Nephron (organoid): ENCODE measurements around the gene GATAD1.

Experiments
- H3K27ac Mint-ChIP-seq, 3 experiments: 2 replicates each; pipeline ENCODE4 v1.8.0; 2020; ENCODE audit warnings: mixed read lengths in 3 of 3, mild to moderate bottlenecking in 2 of 3, moderate library complexity in 1 of 3
- H3K27me3 Mint-ChIP-seq: 2 replicates; pipeline ENCODE4 v1.8.0; 2021; ENCODE audit warnings: low read depth, mild to moderate bottlenecking, moderate library complexity, mixed read lengths
- H3K36me3 Mint-ChIP-seq: 2 replicates; pipeline ENCODE4 v1.8.0; 2020; ENCODE audit warnings: low read depth, mixed read lengths
- H3K4me1 Mint-ChIP-seq: 2 replicates; pipeline ENCODE4 v1.8.0; 2020; ENCODE audit warnings: mixed read lengths
- H3K4me3 Mint-ChIP-seq, 3 experiments: 2 replicates each; pipeline ENCODE4 v1.8.0; 2020; ENCODE audit warnings: mild to moderate bottlenecking in 3 of 3, mixed read lengths in 3 of 3, moderate library complexity in 2 of 3
- H3K9me3 Mint-ChIP-seq: 2 replicates; pipeline ENCODE4 v1.8.0; 2020; ENCODE audit warnings: mixed read lengths
- TF ChIP-seq, protein P1 (sequence below), 3 experiments: fragments of 200-600 bp; sonication (generic); IDR thresholded peaks; one replicate each; pipeline ENCODE4 v1.5.0; 2021; ENCODE audit warnings: antibody characterized with exemption in 3 of 3; ENCODE audit not compliant: unreplicated experiment in 3 of 3

GATAD1 gene

DNA sequence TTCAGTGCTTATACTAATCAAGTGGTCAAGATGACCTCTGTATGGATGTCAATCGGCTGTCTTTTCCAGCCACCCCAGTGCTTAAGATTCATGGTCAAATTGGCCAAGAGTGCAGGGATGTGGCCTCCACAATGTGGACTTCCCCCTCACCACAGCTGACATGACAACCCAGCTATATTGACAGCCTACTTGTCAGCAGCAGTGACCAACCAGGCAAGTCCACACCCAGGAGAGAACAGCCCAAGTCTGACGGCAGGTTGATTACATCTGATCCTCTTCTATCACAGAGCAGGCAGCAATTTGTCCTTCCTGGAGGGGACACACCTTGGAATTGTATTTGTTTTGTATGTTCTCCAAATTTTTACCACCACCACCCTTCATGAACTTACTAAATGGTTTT, 38.7 kb downstream of the GATAD1 start:
- Mint-ChIP-seq H3K27me3 (no peaks in the 10 kb centered on the region), H3K4me3 (no peak overlapping the region), H3K27ac (no peak overlapping the region), H3K4me1 (no peaks in the 10 kb centered on the region), H3K36me3 (peaks cover 29% of the 10 kb centered on the region), H3K9me3 (no peaks in the 10 kb centered on the region)
- TF ChIP-seq, protein P1, sequence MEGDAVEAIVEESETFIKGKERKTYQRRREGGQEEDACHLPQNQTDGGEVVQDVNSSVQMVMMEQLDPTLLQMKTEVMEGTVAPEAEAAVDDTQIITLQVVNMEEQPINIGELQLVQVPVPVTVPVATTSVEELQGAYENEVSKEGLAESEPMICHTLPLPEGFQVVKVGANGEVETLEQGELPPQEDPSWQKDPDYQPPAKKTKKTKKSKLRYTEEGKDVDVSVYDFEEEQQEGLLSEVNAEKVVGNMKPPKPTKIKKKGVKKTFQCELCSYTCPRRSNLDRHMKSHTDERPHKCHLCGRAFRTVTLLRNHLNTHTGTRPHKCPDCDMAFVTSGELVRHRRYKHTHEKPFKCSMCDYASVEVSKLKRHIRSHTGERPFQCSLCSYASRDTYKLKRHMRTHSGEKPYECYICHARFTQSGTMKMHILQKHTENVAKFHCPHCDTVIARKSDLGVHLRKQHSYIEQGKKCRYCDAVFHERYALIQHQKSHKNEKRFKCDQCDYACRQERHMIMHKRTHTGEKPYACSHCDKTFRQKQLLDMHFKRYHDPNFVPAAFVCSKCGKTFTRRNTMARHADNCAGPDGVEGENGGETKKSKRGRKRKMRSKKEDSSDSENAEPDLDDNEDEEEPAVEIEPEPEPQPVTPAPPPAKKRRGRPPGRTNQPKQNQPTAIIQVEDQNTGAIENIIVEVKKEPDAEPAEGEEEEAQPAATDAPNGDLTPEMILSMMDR (IDR thresholded peaks at IDR 0.05; ENCODE audit: unreplicated experiment in 3 of 3), result no peak

DNA sequence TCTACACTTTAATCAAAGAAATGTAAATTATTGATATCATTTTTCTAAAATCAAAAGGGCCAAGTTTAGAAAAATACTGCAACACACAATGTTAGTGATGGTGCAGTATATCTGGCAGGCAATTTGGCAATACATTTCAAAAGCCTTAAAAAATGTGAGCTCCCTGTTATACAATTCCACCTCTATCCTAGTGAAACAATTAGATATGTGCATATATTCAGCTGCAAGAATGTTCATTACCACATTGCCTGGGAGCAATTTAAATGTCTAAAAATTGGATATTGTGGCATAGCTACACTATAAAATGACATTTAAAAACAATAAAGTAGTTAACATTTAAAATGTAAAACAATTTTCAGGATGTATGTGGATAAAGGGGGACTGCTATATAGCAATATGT, 40.5 kb downstream of the GATAD1 start:
- TF ChIP-seq, protein P1 (IDR thresholded peaks at IDR 0.05; ENCODE audit: unreplicated experiment in 3 of 3), result no peak
- peaks cover 42% of the 10 kb centered on the region for H3K36me3 Mint-ChIP-seq
- H3K4me1 Mint-ChIP-seq, result no peaks in the 10 kb centered on the region
- no peaks in the 10 kb centered on the region for H3K27me3 Mint-ChIP-seq
- H3K4me3 Mint-ChIP-seq, result no peak overlapping the region
- H3K9me3 Mint-ChIP-seq, result no peaks in the 10 kb centered on the region
- H3K27ac Mint-ChIP-seq, result no peak overlapping the region

DNA sequence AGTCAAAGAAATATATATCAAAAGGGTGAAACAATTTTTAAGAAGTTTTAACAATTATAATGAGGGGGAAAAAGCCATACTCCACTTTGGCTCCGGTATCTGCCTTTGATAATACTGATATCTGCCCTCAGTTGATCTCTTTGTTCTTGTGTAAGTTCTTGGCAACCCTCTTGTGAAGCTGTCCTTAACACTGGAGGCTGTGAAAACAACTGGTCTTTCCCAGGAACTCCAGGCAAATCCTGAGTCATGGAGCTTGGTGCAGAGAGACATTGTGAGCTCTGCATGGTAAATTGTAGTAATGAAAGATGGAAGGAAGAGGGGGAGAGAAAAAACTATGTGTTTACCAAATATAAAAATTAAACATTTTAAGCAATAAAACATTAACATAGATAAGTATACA, 42.4 kb downstream of the GATAD1 start:
- H3K27ac Mint-ChIP-seq, result no peak overlapping the region
- no peaks in the 10 kb centered on the region for H3K4me1 Mint-ChIP-seq
- no peaks in the 10 kb centered on the region for H3K9me3 Mint-ChIP-seq
- H3K27me3 Mint-ChIP-seq, result no peaks in the 10 kb centered on the region
- TF ChIP-seq, protein P1 (IDR thresholded peaks at IDR 0.05; ENCODE audit: unreplicated experiment in 3 of 3), result no peak
- H3K36me3 Mint-ChIP-seq, result peaks cover 49% of the 10 kb centered on the region
- H3K4me3 Mint-ChIP-seq, result no peak overlapping the region

DNA sequence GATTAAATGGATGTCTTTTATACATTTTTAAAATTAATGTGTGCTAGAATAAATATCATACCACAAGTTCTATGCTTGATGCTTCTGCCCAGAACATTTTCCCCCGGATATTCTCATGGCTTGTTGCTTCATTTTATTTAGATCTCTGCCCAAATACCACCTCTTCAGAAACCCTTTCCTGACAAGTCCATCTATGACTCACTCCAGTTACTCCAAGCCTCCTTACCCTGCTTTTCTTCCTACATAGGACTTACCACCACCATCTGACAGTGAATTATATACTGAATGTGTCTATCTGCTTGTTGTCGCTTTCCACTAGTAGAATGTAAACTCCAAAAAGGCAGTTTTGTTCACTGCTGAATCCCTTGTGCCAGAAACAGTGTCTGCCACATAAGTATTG, 49.6 kb downstream of the GATAD1 start:
- TF ChIP-seq, protein P1 (IDR thresholded peaks at IDR 0.05; ENCODE audit: unreplicated experiment in 3 of 3), result no peak
- H3K9me3 Mint-ChIP-seq, result no peaks in the 10 kb centered on the region
- H3K27me3 Mint-ChIP-seq, result no peaks in the 10 kb centered on the region
- H3K4me1 Mint-ChIP-seq, result no peaks in the 10 kb centered on the region
- no peak overlapping the region for H3K27ac Mint-ChIP-seq
- H3K4me3 Mint-ChIP-seq, result no peak overlapping the region
- H3K36me3 Mint-ChIP-seq, result peaks cover 51% of the 10 kb centered on the region

DNA sequence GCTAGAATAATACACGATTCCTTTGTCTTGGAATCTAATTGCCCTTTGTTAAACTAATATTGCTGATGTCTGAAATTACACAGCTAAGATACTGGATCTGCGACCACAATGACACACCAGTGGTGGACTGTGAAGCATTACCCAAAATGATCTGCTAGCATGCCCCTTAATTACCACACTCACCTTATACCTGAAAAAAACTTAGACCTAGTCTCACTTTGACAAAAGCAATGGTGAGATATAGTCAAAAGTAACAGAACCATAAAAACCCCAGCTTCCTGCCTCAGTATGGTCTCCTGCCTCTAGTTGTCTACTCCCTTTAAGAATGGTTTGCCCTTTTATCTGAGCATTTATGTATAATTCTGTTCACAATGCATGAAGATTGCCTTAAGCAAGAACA, 51.3 kb downstream of the GATAD1 start:
- TF ChIP-seq, protein P1 (IDR thresholded peaks at IDR 0.05; ENCODE audit: unreplicated experiment in 3 of 3), result no peak
- Mint-ChIP-seq H3K4me1 (no peaks in the 10 kb centered on the region), H3K9me3 (no peaks in the 10 kb centered on the region), H3K4me3 (no peak overlapping the region), H3K36me3 (peaks cover 52% of the 10 kb centered on the region), H3K27me3 (no peaks in the 10 kb centered on the region), H3K27ac (no peak overlapping the region)

DNA sequence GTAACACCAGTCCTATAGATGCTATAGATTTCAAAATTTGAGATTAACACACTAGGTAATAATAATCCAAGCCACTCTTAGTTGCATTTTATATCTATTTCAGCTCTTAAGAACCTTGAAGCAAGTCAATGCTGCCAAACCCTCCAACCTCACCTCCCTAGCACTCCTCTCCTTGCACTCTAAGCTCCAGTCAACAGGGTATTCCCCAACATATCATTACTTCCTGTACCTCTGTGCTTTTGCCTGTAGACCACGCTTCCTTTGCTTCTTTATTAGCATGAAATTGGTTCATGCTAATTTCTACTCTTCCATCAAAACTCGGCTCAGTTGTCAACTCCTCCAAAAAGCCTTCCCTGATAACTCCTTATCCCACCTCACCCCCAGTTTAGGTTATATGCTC, 56.5 kb downstream of the GATAD1 start:
- Mint-ChIP-seq H3K27me3 (no peaks in the 10 kb centered on the region), H3K4me1 (no peaks in the 10 kb centered on the region), H3K36me3 (peaks cover 58% of the 10 kb centered on the region), H3K4me3 (no peak overlapping the region), H3K27ac (no peak overlapping the region), H3K9me3 (no peaks in the 10 kb centered on the region)
- TF ChIP-seq, protein P1 (IDR thresholded peaks at IDR 0.05; ENCODE audit: unreplicated experiment in 3 of 3), result no peak
